Endothelial cell (in vitro differentiated cells): ENCODE data around the gene LHX4. TPM values are rescaled to one million over a fixed set of nuclear protein-coding genes. Genes with fewer than 3 reads are reported as not detected.

Experiments used
- DNase-seq: peaks from one replicate; pipeline ENCODE4 v3.0.0; 2021; ENCODE audit warnings: low spot score
- H3K27ac Mint-ChIP-seq: one replicate; pipeline ENCODE4 v1.8.0; 2021; ENCODE audit warnings: mixed read lengths, inconsistent platforms; ENCODE audit not compliant: unreplicated experiment
- H3K27me3 Mint-ChIP-seq: one replicate; pipeline ENCODE4 v1.8.0; 2021; ENCODE audit warnings: mild to moderate bottlenecking, moderate library complexity, mixed read lengths, inconsistent platforms; ENCODE audit not compliant: unreplicated experiment
- H3K36me3 Mint-ChIP-seq: one replicate; pipeline ENCODE4 v1.8.0; 2021; ENCODE audit warnings: mild to moderate bottlenecking, low read depth, mixed read lengths, inconsistent platforms; ENCODE audit not compliant: unreplicated experiment
- H3K4me1 Mint-ChIP-seq: one replicate; pipeline ENCODE4 v1.8.0; 2021; ENCODE audit warnings: mild to moderate bottlenecking, mixed read lengths, inconsistent platforms; ENCODE audit not compliant: unreplicated experiment
- H3K4me3 Mint-ChIP-seq: one replicate; pipeline ENCODE4 v1.8.0; 2021; ENCODE audit warnings: mild to moderate bottlenecking, mixed read lengths, inconsistent platforms; ENCODE audit not compliant: unreplicated experiment
- H3K9me3 Mint-ChIP-seq: one replicate; pipeline ENCODE4 v1.8.0; 2021; ENCODE audit warnings: mixed read lengths, inconsistent platforms; ENCODE audit not compliant: unreplicated experiment
- long read RNA-seq: library from polyadenylated mRNA; unstranded; transcript quantifications from one replicate; pipeline ENCODE4 v2.0.0, GENCODE V29; 2020; ENCODE audit not compliant: unreplicated experiment
- total RNA-seq: library from RNA; stranded (reverse); fragmentation: NEBNext Ultra II Directional; extraction: Animal tissue kit (Norgen Biotek cat#: 25700); gene quantifications from one replicate; pipeline ENCODE4 v1.2.1, GENCODE V29; 2021; ENCODE audit not compliant: unreplicated experiment
- TF ChIP-seq, protein P1 (sequence below): fragments of 200-600 bp; sonication (generic); IDR thresholded peaks from one replicate; pipeline ENCODE4 v1.5.0; 2021; ENCODE audit warnings: antibody characterized with exemption; ENCODE audit not compliant: unreplicated experiment

LHX4 gene
- total RNA-seq, result 1.5 TPM
- long read RNA-seq, partial matches to known transcripts, result 0 of 1 reads
- long read RNA-seq, other reads (novel, unspliced or antisense), result 1 of 1 reads

GRCh38 chr1:180229483-180230415 is at the start of gene LHX4:
LHX4 (plus strand) TSS chr1:180230264; CDS start chr1:180230530, 266 bp downstream.
- peaks cover 23% of the 10 kb centered on the region for H3K27me3 Mint-ChIP-seq
- DNase-seq, result peak; percentile 51
- H3K27ac Mint-ChIP-seq, result no peak within 1 kb of the TSS
- H3K4me1 Mint-ChIP-seq, result peaks cover 11% of the 10 kb centered on the region
- H3K4me3 Mint-ChIP-seq, result peak within 1 kb of the TSS; percentile 56
- H3K9me3 Mint-ChIP-seq, result no peaks in the 10 kb centered on the region
- TF ChIP-seq, protein P1, sequence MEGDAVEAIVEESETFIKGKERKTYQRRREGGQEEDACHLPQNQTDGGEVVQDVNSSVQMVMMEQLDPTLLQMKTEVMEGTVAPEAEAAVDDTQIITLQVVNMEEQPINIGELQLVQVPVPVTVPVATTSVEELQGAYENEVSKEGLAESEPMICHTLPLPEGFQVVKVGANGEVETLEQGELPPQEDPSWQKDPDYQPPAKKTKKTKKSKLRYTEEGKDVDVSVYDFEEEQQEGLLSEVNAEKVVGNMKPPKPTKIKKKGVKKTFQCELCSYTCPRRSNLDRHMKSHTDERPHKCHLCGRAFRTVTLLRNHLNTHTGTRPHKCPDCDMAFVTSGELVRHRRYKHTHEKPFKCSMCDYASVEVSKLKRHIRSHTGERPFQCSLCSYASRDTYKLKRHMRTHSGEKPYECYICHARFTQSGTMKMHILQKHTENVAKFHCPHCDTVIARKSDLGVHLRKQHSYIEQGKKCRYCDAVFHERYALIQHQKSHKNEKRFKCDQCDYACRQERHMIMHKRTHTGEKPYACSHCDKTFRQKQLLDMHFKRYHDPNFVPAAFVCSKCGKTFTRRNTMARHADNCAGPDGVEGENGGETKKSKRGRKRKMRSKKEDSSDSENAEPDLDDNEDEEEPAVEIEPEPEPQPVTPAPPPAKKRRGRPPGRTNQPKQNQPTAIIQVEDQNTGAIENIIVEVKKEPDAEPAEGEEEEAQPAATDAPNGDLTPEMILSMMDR, result no peak
- H3K36me3 Mint-ChIP-seq, result peaks cover 4% of the 10 kb centered on the region

- peaks cover 22% of the 10 kb centered on the region for H3K36me3 Mint-ChIP-seq
- H3K4me3 Mint-ChIP-seq, result no peak overlapping the region
- peaks cover 6% of the 10 kb centered on the region for H3K27me3 Mint-ChIP-seq
- peaks cover 3% of the 10 kb centered on the region for H3K4me1 Mint-ChIP-seq
- H3K27ac Mint-ChIP-seq, result no peak overlapping the region
- TF ChIP-seq, protein P1, result peak; percentile 68
- peak; percentile 45 for DNase-seq
- no peaks in the 10 kb centered on the region for H3K9me3 Mint-ChIP-seq
Measured at GRCh38 chr1:180181048-180181447, 49.0 kb upstream of the LHX4 start.

- Mint-ChIP-seq H3K4me3 (no peak overlapping the region), H3K27me3 (peaks cover 6% of the 10 kb centered on the region), H3K4me1 (peaks cover 3% of the 10 kb centered on the region), H3K9me3 (no peaks in the 10 kb centered on the region), H3K36me3 (peaks cover 24% of the 10 kb centered on the region), H3K27ac (no peak overlapping the region)
- TF ChIP-seq, protein P1, result no peak
- no peak for DNase-seq
Measured at GRCh38 chr1:180181996-180182642, 47.9 kb upstream of the LHX4 start.

DNA sequence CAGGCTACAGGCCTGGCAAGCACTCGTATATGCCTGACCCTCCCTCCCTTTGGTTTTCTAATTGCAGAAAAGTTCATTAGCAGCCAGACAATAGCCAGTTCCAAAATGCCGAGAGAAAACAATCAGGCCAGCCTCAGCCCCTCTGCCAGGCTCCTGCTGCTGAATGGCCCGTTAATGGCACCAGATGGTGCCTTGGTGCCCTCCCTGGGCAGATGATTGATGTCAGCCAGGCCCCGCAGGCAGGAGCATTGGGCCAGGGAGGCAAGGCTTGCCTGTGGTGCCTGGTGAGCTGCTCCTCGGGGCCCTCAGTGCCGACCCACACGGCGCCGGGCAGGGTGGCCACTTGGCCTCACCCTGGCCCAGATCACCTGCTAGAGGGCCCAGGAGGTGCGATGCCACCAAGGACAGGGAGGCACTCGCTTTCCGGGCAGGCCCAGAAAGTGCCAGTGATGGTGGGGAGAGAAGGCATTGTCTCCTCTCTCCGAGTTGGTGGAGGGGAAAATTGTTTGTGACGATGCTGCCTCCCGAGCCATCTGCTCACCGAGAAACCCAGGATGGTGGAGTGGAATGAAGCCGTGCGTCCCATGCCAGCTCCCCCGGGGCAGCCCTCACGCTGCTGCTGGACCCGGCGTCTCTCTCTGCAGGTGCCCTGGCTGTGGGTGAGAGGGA is 47.3 kb upstream of the LHX4 start:
- H3K4me1 Mint-ChIP-seq, result peaks cover 3% of the 10 kb centered on the region
- H3K27me3 Mint-ChIP-seq, result peaks cover 6% of the 10 kb centered on the region
- no peak overlapping the region for H3K27ac Mint-ChIP-seq
- peaks cover 23% of the 10 kb centered on the region for H3K36me3 Mint-ChIP-seq
- TF ChIP-seq, protein P1, result no peak
- H3K4me3 Mint-ChIP-seq, result no peak overlapping the region
- no peak for DNase-seq
- H3K9me3 Mint-ChIP-seq, result no peaks in the 10 kb centered on the region
